T47D (cell line): ENCODE results near the gene AFTPH.

Experiments used
- DNase-seq, 2 experiments: peaks; one replicate each; pipeline versions ENCODE4 v3.0.0 to v3.0.0-alpha.2; 2011 to 2012; ENCODE audit warnings: low read depth in 1 of 2, low spot score in 1 of 2
- JUND ChIP-seq: IDR thresholded peaks from 2 replicates; pipeline ENCODE4 v1.6.1; 2012; ENCODE audit warnings: low read depth
- in situ Hi-C: cut with HindIII; loops from 2 replicates; pipeline ENCODE4 v1.10.0; 2016; ENCODE audit warnings: low sequenced_read_pairs, low pct_unique_long_range_greater_than_20kb

The AFTPH gene

DNA sequence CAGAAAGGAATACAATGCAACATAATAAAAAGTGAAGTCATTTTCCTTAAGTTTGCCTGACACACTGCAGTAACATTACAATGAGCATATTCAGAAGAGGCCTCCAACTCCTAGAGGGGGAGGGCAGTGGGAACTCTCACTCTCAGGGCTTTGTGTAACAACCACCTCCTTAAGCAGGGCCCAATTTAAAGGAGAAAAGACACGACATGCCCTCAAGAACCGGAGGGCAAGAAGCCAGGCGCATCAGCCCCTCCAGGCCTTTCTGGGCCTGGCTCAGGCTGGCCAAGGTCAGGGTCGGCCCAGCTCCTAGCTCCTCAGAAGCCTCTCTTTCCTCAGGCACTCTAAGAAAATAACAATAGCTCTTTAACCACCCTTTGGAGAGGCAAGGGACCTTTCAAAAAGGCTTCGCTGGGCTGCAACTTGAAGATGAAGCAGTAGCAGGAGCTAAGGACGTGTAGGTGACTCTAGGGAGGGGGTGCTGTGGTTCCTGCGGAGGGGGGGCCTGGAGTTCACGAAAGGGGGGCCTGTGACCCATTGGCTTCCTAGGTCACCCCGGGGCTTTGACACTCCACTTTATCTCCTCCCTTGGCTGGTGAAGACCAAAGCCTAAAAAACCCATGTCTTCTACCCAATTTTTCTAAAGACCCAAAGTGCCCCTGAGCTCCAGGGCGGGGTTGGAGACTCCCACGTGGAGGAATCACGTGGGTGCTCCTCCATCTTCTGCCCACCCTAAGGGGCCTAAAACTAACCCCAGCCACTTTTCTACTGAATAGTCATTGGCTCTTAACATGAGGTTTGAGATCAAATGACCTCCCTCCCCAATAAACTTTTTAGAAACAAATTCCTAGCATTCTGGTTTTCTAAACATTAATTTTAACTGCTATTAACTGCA is 116.3 kb downstream of the AFTPH start:
- in situ Hi-C loops = no loop called here
- no peak for TF ChIP-seq JUND
- DNase-seq = no peak

DNA sequence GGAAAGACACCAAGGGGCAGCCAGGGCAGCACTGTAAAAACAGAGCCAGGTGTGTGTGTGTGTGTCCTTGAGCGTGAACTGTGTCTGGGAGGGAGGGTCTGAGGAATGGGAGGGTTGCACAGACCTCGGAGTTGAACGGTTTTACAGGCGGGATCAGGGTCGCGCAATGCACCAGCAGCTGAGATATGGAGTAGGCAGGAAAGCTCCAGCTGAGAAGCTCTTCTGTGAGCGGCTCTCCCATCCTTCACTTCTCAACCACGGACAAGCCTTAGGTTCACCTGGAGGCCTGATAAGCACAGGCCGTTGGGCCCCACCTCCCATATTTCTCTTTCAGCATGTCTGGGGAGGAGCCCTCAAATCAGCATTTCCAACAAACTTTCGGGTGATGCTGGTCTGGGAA is 117.5 kb downstream of the AFTPH start:
- no peak for DNase-seq
- in situ Hi-C loops = no loop called here
- no peak for TF ChIP-seq JUND
